ENCODE data around the gene TRIM54. TPM values are rescaled to one million over a fixed set of nuclear protein-coding genes. Genes with fewer than 3 reads are reported as not detected.

The TRIM54 gene
- total RNA-seq, 3 donors from 2014 or later, result 0.43 TPM; not detected in 2

DNA sequence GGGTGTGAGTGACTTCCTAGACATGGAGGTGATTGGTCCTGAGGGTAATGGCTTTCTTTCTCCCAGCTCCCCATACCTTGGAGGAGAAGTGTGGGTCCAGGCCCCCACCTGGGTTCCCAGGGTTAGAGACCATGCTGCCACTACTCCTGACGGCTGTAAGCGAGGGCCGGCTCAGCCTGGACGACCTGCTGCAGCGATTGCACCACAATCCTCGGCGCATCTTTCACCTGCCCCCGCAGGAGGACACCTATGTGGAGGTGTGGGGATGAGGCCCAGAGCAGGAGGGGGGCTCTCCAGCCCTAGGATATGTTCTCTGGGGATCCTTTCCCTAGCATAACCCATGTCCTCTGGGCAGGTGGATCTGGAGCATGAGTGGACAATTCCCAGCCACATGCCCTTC is 43.3 kb upstream of the TRIM54 start:
- H3K9me3 ChIP-seq, result no peaks in the 10 kb centered on the region
- no peaks in the 10 kb centered on the region for H3K4me1 ChIP-seq (ENCODE audit: low read depth)
- ATAC-seq (no peak), DNase-seq (no peak)
- TF ChIP-seq, protein P1, sequence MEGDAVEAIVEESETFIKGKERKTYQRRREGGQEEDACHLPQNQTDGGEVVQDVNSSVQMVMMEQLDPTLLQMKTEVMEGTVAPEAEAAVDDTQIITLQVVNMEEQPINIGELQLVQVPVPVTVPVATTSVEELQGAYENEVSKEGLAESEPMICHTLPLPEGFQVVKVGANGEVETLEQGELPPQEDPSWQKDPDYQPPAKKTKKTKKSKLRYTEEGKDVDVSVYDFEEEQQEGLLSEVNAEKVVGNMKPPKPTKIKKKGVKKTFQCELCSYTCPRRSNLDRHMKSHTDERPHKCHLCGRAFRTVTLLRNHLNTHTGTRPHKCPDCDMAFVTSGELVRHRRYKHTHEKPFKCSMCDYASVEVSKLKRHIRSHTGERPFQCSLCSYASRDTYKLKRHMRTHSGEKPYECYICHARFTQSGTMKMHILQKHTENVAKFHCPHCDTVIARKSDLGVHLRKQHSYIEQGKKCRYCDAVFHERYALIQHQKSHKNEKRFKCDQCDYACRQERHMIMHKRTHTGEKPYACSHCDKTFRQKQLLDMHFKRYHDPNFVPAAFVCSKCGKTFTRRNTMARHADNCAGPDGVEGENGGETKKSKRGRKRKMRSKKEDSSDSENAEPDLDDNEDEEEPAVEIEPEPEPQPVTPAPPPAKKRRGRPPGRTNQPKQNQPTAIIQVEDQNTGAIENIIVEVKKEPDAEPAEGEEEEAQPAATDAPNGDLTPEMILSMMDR (IDR thresholded peaks at IDR 0.05), result no peak
- H3K4me3 ChIP-seq, result no peak overlapping the region
- intact Hi-C loops (cut with DNase I, micrococcal nuclease), result no loop called here
- H3K36me3 ChIP-seq (ENCODE audit: low read depth), result peaks cover 10% of the 10 kb centered on the region

DNA sequence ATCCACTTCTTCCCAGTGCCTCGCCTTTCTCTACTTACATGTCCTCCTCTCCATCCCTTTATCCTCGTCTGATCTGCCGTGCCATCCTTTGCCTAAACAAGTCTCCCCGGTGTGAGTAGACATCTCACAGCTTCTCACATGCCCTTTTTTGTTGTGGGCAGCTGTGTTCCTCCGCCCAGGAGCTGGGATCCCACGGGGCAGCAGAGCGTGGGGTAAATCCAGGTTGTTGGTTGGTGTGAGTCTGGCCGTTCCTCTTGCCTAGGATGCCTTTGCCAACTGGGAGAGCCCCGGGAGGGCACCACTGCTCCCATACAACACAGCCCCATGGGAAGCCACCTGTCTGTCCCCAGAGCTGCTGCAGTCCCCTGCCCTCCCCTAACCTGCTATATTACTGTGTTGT is 41.8 kb upstream of the TRIM54 start:
- DNase-seq (peak in 1 of 3 donors; percentile 13), ATAC-seq (no peak)
- Histone ChIP-seq H3K9me3 (no peaks in the 10 kb centered on the region), H3K4me3 (no peak overlapping the region), H3K4me1 (ENCODE audit: low read depth) (no peaks in the 10 kb centered on the region), H3K36me3 (ENCODE audit: low read depth) (peaks cover 5% of the 10 kb centered on the region)
- intact Hi-C loops (cut with DNase I, micrococcal nuclease), result no loop called here
- TF ChIP-seq, protein P1 (IDR thresholded peaks at IDR 0.05), result no peak

DNA sequence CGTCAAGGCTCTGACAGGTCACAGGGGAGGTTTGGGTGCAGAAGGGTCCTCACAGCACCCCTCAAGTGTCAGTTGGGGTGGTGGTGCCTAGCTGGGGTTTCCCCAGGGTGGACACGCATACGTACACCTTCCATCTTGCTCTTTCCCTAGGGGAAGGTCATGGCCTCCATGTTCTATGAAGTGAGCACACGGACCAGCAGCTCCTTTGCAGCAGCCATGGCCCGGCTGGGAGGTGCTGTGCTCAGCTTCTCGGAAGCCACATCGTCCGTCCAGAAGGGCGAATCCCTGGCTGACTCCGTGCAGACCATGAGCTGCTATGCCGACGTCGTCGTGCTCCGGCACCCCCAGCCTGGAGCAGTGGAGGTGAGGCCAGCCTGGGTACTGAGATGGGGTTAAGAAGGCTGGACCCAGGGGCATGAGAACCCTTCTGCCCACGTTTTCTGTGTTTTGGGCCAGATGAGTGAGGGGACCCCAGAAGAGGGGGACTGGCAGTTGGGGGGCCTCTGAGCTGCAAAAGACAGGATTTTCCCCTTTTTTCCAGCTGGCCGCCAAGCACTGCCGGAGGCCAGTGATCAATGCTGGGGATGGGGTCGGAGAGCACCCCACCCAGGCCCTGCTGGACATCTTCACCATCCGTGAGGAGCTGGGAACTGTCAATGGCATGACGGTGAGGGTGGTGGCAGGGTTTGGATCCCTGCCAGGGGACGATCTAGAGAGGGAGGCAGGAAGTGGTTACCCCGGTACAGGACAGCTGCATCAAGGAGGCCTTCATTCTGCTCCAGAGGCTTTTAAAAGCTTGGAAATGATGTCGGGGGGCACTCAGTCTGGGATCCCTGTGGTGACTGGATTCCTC is 40.2 kb upstream of the TRIM54 start:
- DNase-seq (no peak), ATAC-seq (no peak)
- Histone ChIP-seq H3K9me3 (no peaks in the 10 kb centered on the region), H3K36me3 (ENCODE audit: low read depth) (peaks cover 5% of the 10 kb centered on the region), H3K4me1 (ENCODE audit: low read depth) (no peaks in the 10 kb centered on the region), H3K4me3 (no peak overlapping the region)
- intact Hi-C loops (cut with DNase I, micrococcal nuclease), result no loop called here
- TF ChIP-seq, protein P1 (IDR thresholded peaks at IDR 0.05), result no peak

- Histone ChIP-seq H3K4me1 (ENCODE audit: low read depth) (no peaks in the 10 kb centered on the region), H3K36me3 (ENCODE audit: low read depth) (peaks cover 2% of the 10 kb centered on the region), H3K9me3 (no peaks in the 10 kb centered on the region), H3K4me3 (no peak overlapping the region)
- no peak for ATAC-seq
- intact Hi-C loops (cut with DNase I, micrococcal nuclease), result no loop called here
- TF ChIP-seq, protein P1 (IDR thresholded peaks at IDR 0.05), result no peak
- no peak for DNase-seq
Measured at GRCh38 chr2:27242614-27242951, 39.6 kb upstream of the TRIM54 start.

DNA sequence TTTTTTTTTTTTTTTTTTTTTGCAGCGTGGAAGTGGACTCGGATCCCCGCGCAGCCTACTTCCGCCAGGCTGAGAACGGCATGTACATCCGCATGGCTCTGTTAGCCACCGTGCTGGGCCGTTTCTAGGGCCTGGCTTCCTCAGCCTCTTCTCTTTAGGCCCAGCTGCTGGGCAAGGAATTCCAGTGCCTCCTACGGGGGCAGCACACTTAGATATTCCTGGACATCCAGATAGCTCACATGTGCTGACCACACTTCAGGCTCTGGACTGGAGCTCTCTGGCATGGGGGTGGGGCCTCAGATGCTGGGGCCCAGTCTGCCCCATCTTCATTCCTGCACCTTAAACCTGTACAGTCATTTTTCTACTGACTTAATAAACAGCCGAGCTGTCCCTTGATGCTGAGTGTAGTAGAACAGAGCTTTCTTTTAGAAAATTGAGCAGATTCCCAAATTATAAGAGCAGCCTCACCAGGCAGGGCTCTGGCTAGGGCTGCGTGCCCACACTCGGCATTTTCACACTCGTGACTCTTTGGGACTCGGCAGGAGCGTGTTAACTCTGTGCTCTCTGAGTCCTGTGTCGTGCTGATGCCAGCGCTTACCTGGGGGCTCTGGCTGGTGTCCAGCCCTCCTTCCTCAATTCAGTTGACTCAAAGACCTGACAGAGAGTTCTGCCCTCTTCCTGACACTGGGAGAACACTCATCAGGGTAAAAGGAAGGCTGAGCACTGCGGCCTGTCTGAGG is 38.7 kb upstream of the TRIM54 start:
- intact Hi-C loops (cut with DNase I, micrococcal nuclease), result no loop called here
- ATAC-seq (no peak), DNase-seq (no peak)
- no peaks in the 10 kb centered on the region for H3K4me1 ChIP-seq (ENCODE audit: low read depth)
- H3K4me3 ChIP-seq, result no peak overlapping the region
- H3K36me3 ChIP-seq (ENCODE audit: low read depth), result no peaks in the 10 kb centered on the region
- TF ChIP-seq, protein P1 (IDR thresholded peaks at IDR 0.05), result no peak
- no peaks in the 10 kb centered on the region for H3K9me3 ChIP-seq
